Mesodermal cell (in vitro differentiated cells): ENCODE measurements around the gene HBA2. TPM values are rescaled to one million over a fixed set of nuclear protein-coding genes. Genes with fewer than 3 reads are reported as not detected.
"Not testable (repeated sequence)": the region's sequence is repeated elsewhere in the genome, so short reads cannot be mapped to it uniquely, and the experiment has no call there.

Source experiments
- H3K27ac ChIP-seq: 2 replicates; pipeline ENCODE4 v1.7.0; 2013; ENCODE audit warnings: mild to moderate bottlenecking, low read depth, low read length, moderate library complexity; ENCODE audit not compliant: severe bottlenecking
- H3K36me3 ChIP-seq: 2 replicates; pipeline ENCODE4 v1.7.1; 2013; ENCODE audit warnings: mild to moderate bottlenecking, low read length, moderate library complexity; ENCODE audit not compliant: control insufficient read depth, insufficient read depth
- H3K4me1 ChIP-seq: one replicate; pipeline ENCODE4 v1.7.1; 2013; ENCODE audit warnings: mild to moderate bottlenecking, low read length; ENCODE audit not compliant: insufficient read depth, control insufficient read depth, poor library complexity, severe bottlenecking
- H3K4me3 ChIP-seq: 2 replicates; pipeline ENCODE4 v1.7.0; 2013; ENCODE audit warnings: low read length, control low read depth, mild to moderate bottlenecking; ENCODE audit not compliant: insufficient read depth, poor library complexity, severe bottlenecking; ENCODE audit errors: extremely low read depth
- H3K9me3 ChIP-seq: 2 replicates; pipeline ENCODE4 v1.7.1; 2013; ENCODE audit warnings: mild to moderate bottlenecking, low read length, moderate library complexity; ENCODE audit not compliant: control insufficient read depth
- WGBS, 2 experiments: methylation state at CpG; one replicate each; pipeline ENCODE4 v1.1.5; 2013; ENCODE audit warnings: missing lambda C conversion rate in 2 of 2; ENCODE audit not compliant: insufficient coverage in 2 of 2; 5-methylcytosine and 5-hydroxymethylcytosine counted together
- polyA plus RNA-seq, 2 experiments: library from polyadenylated mRNA; stranded (reverse); fragments of 50-300 nt; gene quantifications; one replicate each; pipeline ENCODE4 v1.2.3, GENCODE V29; 2013

Gene HBA2
- not detected for polyA plus RNA-seq (2013, experiment 1 of 2)
- not detected for polyA plus RNA-seq (2013, experiment 2 of 2)

- WGBS, 2 experiments, result no CpG with 5 or more reads among the region's 74 CpGs
- not testable (repeated sequence) for H3K36me3 ChIP-seq, H3K27ac ChIP-seq, H3K9me3 ChIP-seq, H3K4me1 ChIP-seq, H3K4me3 ChIP-seq
Measured at GRCh38 chr16:172374-172941, at the start of gene HBA2. HBA2 (plus strand) TSS chr16:172876; CDS start chr16:172913, 37 bp downstream.

- H3K9me3 ChIP-seq, H3K4me3 ChIP-seq, H3K36me3 ChIP-seq, H3K27ac ChIP-seq, H3K4me1 ChIP-seq: not testable (repeated sequence)
- 81 to 84% methylated on average over 8 of the region's 19 CpGs for WGBS, 2 experiments
Measured at GRCh38 chr16:123558-124350, 48.9 kb upstream of the HBA2 start.

GRCh38 chr16:125011-125410 is 47.7 kb upstream of the HBA2 start:
- 96 to 100% methylated on average over 2 to 3 of the region's 3 CpGs for WGBS, 2 experiments
- H3K36me3 ChIP-seq, result no peaks in the 10 kb centered on the region
- no peaks in the 10 kb centered on the region for H3K9me3 ChIP-seq
- no peak overlapping the region for H3K4me3 ChIP-seq
- H3K4me1 ChIP-seq, result no peaks in the 10 kb centered on the region
- no peak overlapping the region for H3K27ac ChIP-seq

GRCh38 chr16:129075-129474 is 43.6 kb upstream of the HBA2 start:
- H3K9me3 ChIP-seq, result no peaks in the 10 kb centered on the region
- H3K27ac ChIP-seq, result no peak overlapping the region
- no peaks in the 10 kb centered on the region for H3K36me3 ChIP-seq
- WGBS, 2 experiments, result 87 to 100% methylated on average over 2 of the region's 2 CpGs
- H3K4me1 ChIP-seq, result no peaks in the 10 kb centered on the region
- H3K4me3 ChIP-seq, result no peak overlapping the region

GRCh38 chr16:130533-131173 is 42.0 kb upstream of the HBA2 start:
- Histone ChIP-seq H3K27ac (no peak overlapping the region), H3K36me3 (no peaks in the 10 kb centered on the region), H3K4me1 (no peaks in the 10 kb centered on the region), H3K4me3 (no peak overlapping the region), H3K9me3 (no peaks in the 10 kb centered on the region)
- 94 to 98% methylated on average over 12 to 13 of the region's 15 CpGs for WGBS, 2 experiments

GRCh38 chr16:132120-132519 is 40.6 kb upstream of the HBA2 start:
- H3K4me3 ChIP-seq, result no peak overlapping the region
- 91 to 94% methylated on average over 6 to 7 of the region's 7 CpGs for WGBS, 2 experiments
- H3K4me1 ChIP-seq, result no peaks in the 10 kb centered on the region
- no peaks in the 10 kb centered on the region for H3K9me3 ChIP-seq
- H3K36me3 ChIP-seq, result no peaks in the 10 kb centered on the region
- no peak overlapping the region for H3K27ac ChIP-seq

DNA sequence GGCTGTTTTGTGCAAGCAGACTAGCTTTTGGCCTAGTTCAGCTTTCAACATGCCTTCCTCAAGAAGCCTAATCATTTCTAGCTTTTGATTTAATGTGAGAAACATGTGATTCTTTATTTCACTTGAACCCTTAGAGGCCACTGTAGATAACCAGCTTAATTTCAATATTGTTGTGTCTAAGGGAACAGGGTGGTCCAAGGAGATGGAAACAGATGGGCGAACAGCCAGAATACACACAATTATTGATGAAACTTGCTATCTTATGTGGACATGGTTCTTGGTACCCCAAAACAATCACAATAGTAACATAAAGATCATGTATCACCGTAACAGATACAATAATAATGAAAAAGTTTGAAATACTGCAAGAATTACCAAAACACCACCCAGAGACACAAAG is 39.0 kb upstream of the HBA2 start:
- H3K36me3 ChIP-seq, result no peaks in the 10 kb centered on the region
- no CpG with 5 or more reads among the region's 2 CpGs for WGBS, 2 experiments

DNA sequence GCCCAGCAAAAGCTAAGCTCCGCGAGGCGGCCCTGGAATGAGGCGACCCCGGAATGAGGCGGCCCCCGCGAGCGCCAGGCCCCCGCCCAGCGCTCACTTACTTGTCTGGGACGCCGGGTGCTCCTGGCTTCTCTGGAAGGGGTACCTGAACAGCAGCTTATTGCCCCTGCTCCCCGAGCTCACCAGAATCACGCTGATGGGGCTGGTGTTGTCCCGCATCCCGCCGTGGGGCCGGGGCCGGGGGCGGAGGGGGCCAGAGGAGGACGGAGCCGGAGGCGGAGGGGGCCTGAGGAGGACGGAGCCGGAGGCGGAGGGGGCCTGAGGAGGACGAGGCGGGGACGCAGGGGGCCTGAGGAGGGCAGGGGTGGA is 34.6 kb upstream of the HBA2 start:
- peak overlapping the region; percentile 76 for H3K27ac ChIP-seq
- WGBS, 2 experiments, result 4 to 6% methylated on average over 11 to 13 of the region's 30 CpGs
- H3K4me3 ChIP-seq, result peak overlapping the region; percentile 66
- no peaks in the 10 kb centered on the region for H3K9me3 ChIP-seq
- no peaks in the 10 kb centered on the region for H3K4me1 ChIP-seq
- no peaks in the 10 kb centered on the region for H3K36me3 ChIP-seq

More for the DNA sequence above, 39.0 kb upstream of the HBA2 start:
- no peak overlapping the region for H3K27ac ChIP-seq
- no peaks in the 10 kb centered on the region for H3K4me1 ChIP-seq
- H3K9me3 ChIP-seq, result no peaks in the 10 kb centered on the region
- H3K4me3 ChIP-seq, result no peak overlapping the region

- no peak overlapping the region for H3K4me3 ChIP-seq
- H3K9me3 ChIP-seq, result no peaks in the 10 kb centered on the region
- H3K4me1 ChIP-seq, result no peaks in the 10 kb centered on the region
- 86 to 94% methylated on average over 3 to 4 of the region's 10 CpGs for WGBS, 2 experiments
- no peaks in the 10 kb centered on the region for H3K36me3 ChIP-seq
- H3K27ac ChIP-seq, result no peak overlapping the region
Measured at GRCh38 chr16:140175-140857, 32.4 kb upstream of the HBA2 start.

GRCh38 chr16:142405-142967 is 30.2 kb upstream of the HBA2 start:
- 89 to 90% methylated on average over 12 of the region's 12 CpGs for WGBS, 2 experiments
- no peaks in the 10 kb centered on the region for H3K4me1 ChIP-seq
- no peaks in the 10 kb centered on the region for H3K9me3 ChIP-seq
- no peak overlapping the region for H3K27ac ChIP-seq
- no peaks in the 10 kb centered on the region for H3K36me3 ChIP-seq
- H3K4me3 ChIP-seq, result no peak overlapping the region
